Measurements from ENCODE around the gene SPIRE1.

- TF ChIP-seq CTCF (IDR thresholded peaks at IDR 0.05) (no peak), POLR2A (IDR thresholded peaks at IDR 0.05) (no peak), POLR2AphosphoS5 (IDR thresholded peaks at IDR 0.05) (no peak)
These were observed 139.6 kb downstream of the SPIRE1 start for GRCh38 chr18:12518326-12518725.
